HEK293 (cell line): ENCODE measurements around the gene PBX3.
A peak's percentile ranks its signal among the peaks of the same experiment; 100 is the strongest.

Experiments
- CTCF ChIA-PET: fragments of 350-600 bp; formaldehyde crosslinking; extraction: SDS; loops from one replicate; lab custom pipeline; 2021; ENCODE audit warnings: antibody characterized with exemption; lab: Yijun Ruan, JAX
- POLR2A ChIA-PET: fragments of 300-600 bp; formaldehyde crosslinking; extraction: SDS; loops from one replicate; lab custom pipeline; 2020; ENCODE audit warnings: antibody characterized with exemption, inconsistent platforms; lab: Yijun Ruan, JAX
- H3K27ac ChIP-seq: fragments of 200-500 bp; sonication (Bioruptor generic); 2 replicates; pipeline ENCODE4 v1.5.1; 2014; ENCODE audit warnings: low read depth, low read length, control low read depth, inconsistent platforms; ENCODE audit errors: extremely low read depth
- H3K36me3 ChIP-seq, 2 experiments: fragments of 200-500 bp in 1 of 2; sonication (Bioruptor generic) in 1 of 2; 1 replicate in 1 of 2; 2 replicates in 1 of 2; pipeline ENCODE4 v1.5.1; 2014 to 2017; ENCODE audit warnings: inconsistent platforms in 2 of 2, low read length in 2 of 2; ENCODE audit not compliant: control insufficient read depth in 2 of 2, insufficient read depth in 1 of 2
- H3K4me1 ChIP-seq: fragments of 200-500 bp; sonication (Bioruptor generic); 2 replicates; pipeline ENCODE4 v1.5.1; 2014; ENCODE audit warnings: mild to moderate bottlenecking, low read length, inconsistent platforms; ENCODE audit not compliant: control insufficient read depth, insufficient read depth
- H3K4me3 ChIP-seq: 2 replicates; pipeline ENCODE4 v1.5.1; 2011; ENCODE audit warnings: low read depth, mild to moderate bottlenecking, control low read depth, low read length, moderate library complexity
- H3K9me3 ChIP-seq: fragments of 200-500 bp; sonication (Bioruptor generic); 2 replicates; pipeline ENCODE4 v1.5.1; 2014; ENCODE audit warnings: low read depth, low read length, inconsistent platforms; ENCODE audit not compliant: control insufficient read depth, insufficient read depth
- ATF2 ChIP-seq: fragments of 450-650 bp; formaldehyde crosslinking; IDR thresholded peaks from 2 replicates; pipeline ENCODE4 v1.5.1; 2016; ENCODE audit warnings: missing biosample characterization, missing genetic modification characterization, low read depth
- GLI4 ChIP-seq: fragments of 450-650 bp; formaldehyde crosslinking; IDR thresholded peaks from 2 replicates; pipeline ENCODE4 v1.5.1; 2016; ENCODE audit warnings: missing biosample characterization, missing genetic modification characterization
- KLF9 ChIP-seq: fragments of 450-650 bp; formaldehyde crosslinking; IDR thresholded peaks from 2 replicates; pipeline ENCODE4 v1.5.1; 2016; ENCODE audit warnings: missing biosample characterization, missing genetic modification characterization, low read depth
- SETDB1 ChIP-seq: IDR thresholded peaks from one replicate; pipeline ENCODE4 v1.6.1; 2017; ENCODE audit warnings: mild to moderate bottlenecking, low read length, moderate library complexity, mixed read lengths; ENCODE audit not compliant: insufficient read length
- TCF7L2 ChIP-seq: IDR thresholded peaks from 2 replicates; pipeline ENCODE4 v1.6.1; 2011; ENCODE audit warnings: low read depth, mild to moderate bottlenecking, inconsistent platforms, low read length, moderate library complexity, borderline replicate concordance
- ZBTB17 ChIP-seq: fragments of 450-650 bp; formaldehyde crosslinking; IDR thresholded peaks from 2 replicates; pipeline ENCODE4 v1.5.1; 2016; ENCODE audit warnings: missing biosample characterization, missing genetic modification characterization
- ZBTB48 ChIP-seq: fragments of 450-650 bp; formaldehyde crosslinking; IDR thresholded peaks from 2 replicates; pipeline ENCODE4 v1.5.1; 2016; ENCODE audit warnings: missing biosample characterization, missing genetic modification characterization
- ZNF133 ChIP-seq: fragments of 450-650 bp; formaldehyde crosslinking; IDR thresholded peaks from 2 replicates; pipeline ENCODE4 v1.5.1; 2016; ENCODE audit warnings: missing biosample characterization, missing genetic modification characterization
- ZNF16 ChIP-seq: fragments of 450-650 bp; formaldehyde crosslinking; IDR thresholded peaks from 2 replicates; pipeline ENCODE4 v1.5.1; 2016; ENCODE audit warnings: low read depth, missing biosample characterization, missing genetic modification characterization
- ZNF174 ChIP-seq: fragments of 450-650 bp; formaldehyde crosslinking; IDR thresholded peaks from 2 replicates; pipeline ENCODE4 v1.5.0; 2017; ENCODE audit warnings: missing biosample characterization, mild to moderate bottlenecking, missing genetic modification characterization
- ZNF274 ChIP-seq, 2 experiments: fragments of 200-500 bp in 1 of 2; fragments of 450-650 bp in 1 of 2; sonication (Bioruptor generic) in 1 of 2; formaldehyde crosslinking in 1 of 2; IDR thresholded peaks; 2 replicates each; pipeline versions ENCODE4 v1.5.1 to v1.6.1; 2014 to 2016; ENCODE audit warnings: borderline replicate concordance in 1 of 2, inconsistent platforms in 1 of 2, low read length in 1 of 2, missing biosample characterization in 1 of 2, missing genetic modification characterization in 1 of 2
- ZNF280C ChIP-seq: fragments of 450-650 bp; formaldehyde crosslinking; IDR thresholded peaks from 2 replicates; pipeline ENCODE4 v1.5.1; 2016; ENCODE audit warnings: missing biosample characterization, missing genetic modification characterization
- ZNF280D ChIP-seq: fragments of 450-650 bp; formaldehyde crosslinking; IDR thresholded peaks from 2 replicates; pipeline ENCODE4 v1.5.1; 2016; ENCODE audit warnings: missing biosample characterization, missing genetic modification characterization
- ZNF521 ChIP-seq: fragments of 450-650 bp; formaldehyde crosslinking; IDR thresholded peaks from 2 replicates; pipeline ENCODE4 v1.5.1; 2017; ENCODE audit warnings: missing biosample characterization, mild to moderate bottlenecking, missing genetic modification characterization
- ZNF548 ChIP-seq: fragments of 450-650 bp; formaldehyde crosslinking; IDR thresholded peaks from 2 replicates; pipeline ENCODE4 v1.5.1; 2016; ENCODE audit warnings: missing biosample characterization, missing genetic modification characterization
- ZNF645 ChIP-seq: fragments of 450-650 bp; formaldehyde crosslinking; IDR thresholded peaks from 2 replicates; pipeline ENCODE4; 2016; ENCODE audit warnings: missing biosample characterization, missing genetic modification characterization
- ZNF660 ChIP-seq: fragments of 450-650 bp; IDR thresholded peaks from 2 replicates; pipeline ENCODE4 v1.5.1; 2018; ENCODE audit warnings: missing biosample characterization, mild to moderate bottlenecking, missing genetic modification characterization
- TF ChIP-seq, protein P1 (sequence below): fragments of 450-650 bp; formaldehyde crosslinking; IDR thresholded peaks from 2 replicates; pipeline ENCODE4 v1.5.1; 2016; ENCODE audit warnings: missing biosample characterization, missing genetic modification characterization

PBX3 gene

DNA sequence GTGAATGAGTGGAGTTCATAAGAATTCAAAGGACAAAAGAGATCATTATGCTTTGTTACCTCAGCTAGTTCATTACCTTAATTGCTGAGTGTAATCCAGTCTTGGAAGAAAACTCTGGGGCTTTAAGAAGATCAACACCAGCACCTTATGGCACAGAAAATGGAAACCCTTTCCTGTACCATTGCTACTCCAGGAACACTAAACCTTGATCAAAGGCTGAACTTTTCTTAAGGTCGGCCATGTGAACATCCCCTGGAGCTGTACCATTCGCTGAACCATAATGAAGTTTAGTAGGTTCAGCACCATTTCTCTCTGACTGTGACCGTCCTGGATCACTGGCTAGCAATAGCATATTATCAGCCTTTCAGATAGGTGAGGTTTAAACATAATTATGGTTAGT, 97.4 kb downstream of the PBX3 start:
- ChIA-PET POLR2A (interaction anchor here (0.5 kb wide), 1 partner anchor 714 kb away, joined by 4 read pairs; no protein-coding TSS in a partner anchor), CTCF (interaction anchor here (0.5 kb wide), 1 partner anchor 23 kb away, joined by 4 read pairs; no protein-coding TSS in a partner anchor)
- H3K4me3 ChIP-seq: no peak overlapping the region
- no peaks in the 10 kb centered on the region for H3K9me3 ChIP-seq
- no peaks in the 10 kb centered on the region for H3K36me3 ChIP-seq
- H3K4me1 ChIP-seq: peaks cover 15% of the 10 kb centered on the region; the same call in 1 of the 2 replicates
- H3K27ac ChIP-seq: no peak overlapping the region
- TF ChIP-seq ZNF174 (tag by site-specific recombination) (no peak), GLI4 (tag by site-specific recombination) (no peak), TCF7L2 (no peak; the same call in 1 of the 2 replicates), ZNF645 (tag by site-specific recombination) (no peak), ZNF521 (tag by site-specific recombination) (no peak), ZBTB17 (tag by site-specific recombination) (no peak), SETDB1 (no peak), ZNF660 (tag by site-specific recombination) (no peak), ZNF16 (tag by site-specific recombination) (no peak), KLF9 (tag by site-specific recombination) (no peak), ZBTB48 (tag by site-specific recombination) (no peak)
- TF ChIP-seq, protein P1, sequence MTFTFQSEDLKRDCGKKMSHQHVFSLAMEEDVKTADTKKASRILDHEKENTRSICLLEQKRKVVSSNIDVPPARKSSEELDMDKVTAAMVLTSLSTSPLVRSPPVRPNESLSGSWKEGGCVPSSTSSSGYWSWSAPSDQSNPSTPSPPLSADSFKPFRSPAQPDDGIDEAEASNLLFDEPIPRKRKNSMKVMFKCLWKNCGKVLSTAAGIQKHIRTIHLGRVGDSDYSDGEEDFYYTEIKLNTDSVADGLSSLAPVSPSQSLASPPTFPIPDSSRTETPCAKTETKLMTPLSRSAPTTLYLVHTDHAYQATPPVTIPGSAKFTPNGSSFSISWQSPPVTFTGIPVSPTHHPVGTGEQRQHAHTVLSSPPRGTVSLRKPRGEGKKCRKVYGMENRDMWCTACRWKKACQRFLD (tag by site-specific recombination): no peak
- TF ChIP-seq, all 188 proteins: peak for 0

- no peak for TF ChIP-seq ZNF274 (IDR thresholded peaks at IDR 0.05; ENCODE audit: low read length)
- no peak for TF ChIP-seq ZNF274 (tag by site-specific recombination; IDR thresholded peaks at IDR 0.05; ENCODE audit: borderline replicate concordance)
- peak; percentile 50; the same call in 1 of the 2 replicates for TF ChIP-seq ATF2 (tag by site-specific recombination)
- TF ChIP-seq ZNF548 (tag by site-specific recombination): no peak
- TF ChIP-seq ZNF16 (tag by site-specific recombination): no peak
- TF ChIP-seq ZNF280C (tag by site-specific recombination): no peak
- TF ChIP-seq ZNF280D: no peak
- TF ChIP-seq ZNF133: no peak
- Histone ChIP-seq H3K4me3 (no peak overlapping the region), H3K9me3 (no peaks in the 10 kb centered on the region), H3K36me3 (no peaks in the 10 kb centered on the region), H3K4me1 (peaks cover 15% of the 10 kb centered on the region; the same call in 1 of the 2 replicates), H3K27ac (no peak overlapping the region)
- ChIA-PET CTCF (no interaction called here), POLR2A (no interaction called here)
Measured at GRCh38 chr9:125845271-125845808, 98.2 kb downstream of the PBX3 start.
